GM12864 (cell line): ENCODE data around the gene NMNAT3.

Experiments
- DNase-seq: peaks from one replicate; pipeline ENCODE4 v3.0.0-alpha.2; 2011; ENCODE audit warnings: low read depth
- H3K4me3 ChIP-seq: 2 replicates; pipeline ENCODE4 v1.5.1; 2011; ENCODE audit warnings: mild to moderate bottlenecking, low read depth, low read length, control low read depth
- CTCF ChIP-seq: IDR thresholded peaks from 2 replicates; pipeline ENCODE4 v1.5.1; 2011; ENCODE audit warnings: low read depth, mild to moderate bottlenecking, moderate library complexity, low read length, control low read depth, inconsistent platforms; ENCODE audit errors: missing control alignments

NMNAT3 gene

GRCh38 chr3:139677388-139678155 lies at the start of gene NMNAT3:
NMNAT3 (minus strand) TSS chr3:139677972; CDS start chr3:139627724, 50,248 bp downstream.
- peak; percentile 37 for DNase-seq
- H3K4me3 ChIP-seq = peak within 1 kb of the TSS; percentile 67
- TF ChIP-seq CTCF = peak; percentile 6

DNA sequence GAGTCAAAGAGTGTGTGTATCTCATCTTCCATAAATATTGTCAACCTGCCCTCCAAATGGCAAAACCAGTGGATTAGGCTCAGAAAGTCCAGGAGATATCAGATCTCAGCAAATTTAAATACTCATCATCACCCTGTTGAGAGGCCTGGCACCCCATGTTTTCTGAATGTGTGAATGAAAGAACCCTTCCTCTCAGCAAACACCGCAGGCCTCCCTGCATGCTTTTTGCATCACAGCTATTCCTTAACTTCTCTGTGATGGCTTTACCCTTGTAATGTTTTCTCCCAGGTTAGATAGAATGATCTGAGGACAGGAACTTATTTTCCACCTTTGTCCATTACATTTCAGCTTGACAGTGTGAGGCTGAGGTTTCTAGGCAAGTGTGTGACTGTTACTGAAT lies 43.6 kb upstream of the NMNAT3 start:
- no peak for TF ChIP-seq CTCF
- no peak overlapping the region for H3K4me3 ChIP-seq
- DNase-seq = no peak

GRCh38 chr3:139718415-139718814 lies 40.6 kb upstream of the NMNAT3 start:
- DNase-seq = no peak
- no peak overlapping the region for H3K4me3 ChIP-seq
- TF ChIP-seq CTCF = no peak

- no peak for DNase-seq
- no peak for TF ChIP-seq CTCF
- H3K4me3 ChIP-seq = no peak overlapping the region
These were observed 39.2 kb upstream of the NMNAT3 start for GRCh38 chr3:139716908-139717485.

DNA sequence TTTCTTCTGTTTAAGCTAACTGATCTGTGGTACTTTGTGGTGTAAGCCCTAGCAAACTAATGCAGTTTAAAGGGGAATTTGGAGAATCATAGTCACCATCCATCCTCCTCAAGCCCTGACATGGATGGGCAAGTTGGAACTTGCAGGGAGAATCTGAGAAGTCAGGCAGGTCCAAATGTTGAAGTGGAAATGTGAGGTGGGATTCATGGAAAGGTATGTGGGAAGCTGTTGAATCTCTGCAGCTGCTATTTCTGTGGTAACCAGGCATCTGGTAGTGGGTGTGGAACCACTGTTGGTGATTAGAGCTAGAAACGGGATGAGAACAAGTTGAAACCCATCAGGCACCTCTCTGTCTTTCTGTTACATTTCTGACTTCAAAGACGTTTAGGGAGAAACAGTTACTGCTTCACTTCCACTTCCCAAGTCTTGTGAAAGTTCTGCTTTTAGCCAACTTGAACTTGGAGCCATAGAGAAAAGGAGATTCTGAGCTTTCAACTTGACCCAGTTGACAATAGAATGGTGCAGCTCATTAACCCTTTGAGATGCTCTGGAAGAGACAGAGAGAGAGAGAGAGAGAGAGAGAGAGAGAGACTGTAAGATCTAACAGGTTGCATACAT lies 38.1 kb upstream of the NMNAT3 start:
- no peak for DNase-seq
- no peak for TF ChIP-seq CTCF
- H3K4me3 ChIP-seq = no peak overlapping the region

GRCh38 chr3:139715166-139715565 lies 37.4 kb upstream of the NMNAT3 start:
- no peak for DNase-seq
- H3K4me3 ChIP-seq = no peak overlapping the region
- TF ChIP-seq CTCF = no peak
